Fibroblast of mammary gland (primary cell): Measurements from ENCODE around the gene NBEA.
"Not testable (repeated sequence)": the region's sequence is repeated elsewhere in the genome, so short reads cannot be mapped to it uniquely, and the experiment has no call there.

ENCODE experiments used
- DNase-seq: peaks from one replicate; pipeline ENCODE4 v3.0.0-alpha.2; 2010; ENCODE audit warnings: low read depth
- H3K4me3 ChIP-seq: 2 replicates; pipeline ENCODE4 v1.5.1; 2011; ENCODE audit warnings: low read depth, mild to moderate bottlenecking, low read length, moderate library complexity; ENCODE audit not compliant: control insufficient read depth
- CTCF ChIP-seq: conservative IDR thresholded peaks from 2 replicates; pipeline ENCODE4 v1.5.1; 2011; ENCODE audit warnings: low read depth, low read length, inconsistent platforms; ENCODE audit not compliant: control insufficient read depth, insufficient read depth

The NBEA gene

GRCh38 chr13:34971473-34971872 lies 29.4 kb downstream of the NBEA start:
- TF ChIP-seq CTCF = no peak
- H3K4me3 ChIP-seq = no peak overlapping the region
- no peak for DNase-seq

- H3K4me3 ChIP-seq, DNase-seq: not testable (repeated sequence)
Measured at GRCh38 chr13:34985199-34985598, 43.1 kb downstream of the NBEA start.

- TF ChIP-seq CTCF = no peak
- DNase-seq = no peak
- H3K4me3 ChIP-seq = no peak overlapping the region
Measured at GRCh38 chr13:34988330-34988791, 46.3 kb downstream of the NBEA start.

GRCh38 chr13:34990399-34991214 lies 48.5 kb downstream of the NBEA start:
- TF ChIP-seq CTCF = no peak
- H3K4me3 ChIP-seq = no peak overlapping the region
- no peak for DNase-seq

- TF ChIP-seq CTCF = no peak
- no peak overlapping the region for H3K4me3 ChIP-seq
- DNase-seq = peak; percentile 19
Measured at GRCh38 chr13:34993470-34993869, 51.4 kb downstream of the NBEA start.

GRCh38 chr13:35003734-35004133 lies 61.7 kb downstream of the NBEA start:
- H3K4me3 ChIP-seq, DNase-seq: not testable (repeated sequence)

- DNase-seq = no peak
- TF ChIP-seq CTCF = no peak
- no peak overlapping the region for H3K4me3 ChIP-seq
Measured at GRCh38 chr13:35005051-35005450, 63.0 kb downstream of the NBEA start.
